Endothelial cell of umbilical vein (primary cell): ENCODE results near the gene ZNF560. TPM values are rescaled to one million over a fixed set of nuclear protein-coding genes. Genes with fewer than 3 reads are reported as not detected.
A peak's percentile ranks its signal among the peaks of the same experiment; 100 is the strongest.

Experiments used
- BruUV-seq: library from RNA; stranded (reverse); fragments of 400-500 nt; replicated peaks from 2 replicates; lab custom pipeline; 2021; lab: Mats Ljungman, UMichigan
- CTCF ChIA-PET: fragments of 300-600, 350-600 bp; sonication (Branson Sonifier 250); formaldehyde crosslinking; loops from one replicate; lab custom pipeline; 2021; ENCODE audit warnings: antibody characterized with exemption, inconsistent platforms; lab: Charles Lee
- POLR2A ChIA-PET: fragments of 300-600, 350-600 bp; sonication (Branson Sonifier 250); formaldehyde crosslinking; loops from one replicate; lab custom pipeline; 2021; ENCODE audit warnings: antibody characterized with exemption, inconsistent platforms; lab: Charles Lee
- DNase-seq: peaks from one replicate; pipeline ENCODE4 v3.0.0-alpha.2; 2011; ENCODE audit warnings: low read depth, low spot score
- FAIRE-seq: peaks from 2 replicates; lab custom pipeline; 2011; peaks lifted over from hg19 to GRCh38; lab: Jason Lieb, UNC
- H2AFZ ChIP-seq: 2 replicates; pipeline ENCODE4 v1.6.0; 2012; ENCODE audit warnings: low read depth, low read length, control low read depth, inconsistent platforms
- H3K27ac ChIP-seq: 2 replicates; pipeline ENCODE4 v1.5.1; 2011; ENCODE audit warnings: low read depth, mild to moderate bottlenecking, control low read depth, low read length, moderate library complexity; ENCODE audit not compliant: insufficient read depth
- H3K27me3 ChIP-seq, 2 experiments: 2 replicates each; pipeline versions ENCODE4 v1.6.0 to v1.6.1; 2011; ENCODE audit warnings: low read length in 2 of 2, mixed read lengths in 1 of 2; ENCODE audit not compliant: control insufficient read depth in 2 of 2, insufficient read depth in 2 of 2
- H3K36me3 ChIP-seq, 2 experiments: 2 replicates in 1 of 2; 3 replicates in 1 of 2; pipeline ENCODE4 v1.5.1; 2011; ENCODE audit warnings: low read length in 2 of 2, mild to moderate bottlenecking in 1 of 2, moderate library complexity in 1 of 2; ENCODE audit not compliant: control insufficient read depth in 2 of 2, insufficient read depth in 2 of 2; ENCODE audit errors: extremely low read depth in 1 of 2
- H3K4me1 ChIP-seq: 3 replicates; pipeline ENCODE4 v1.5.1; 2011; ENCODE audit warnings: mild to moderate bottlenecking, low read length; ENCODE audit not compliant: control insufficient read depth, insufficient read depth; ENCODE audit errors: extremely low read depth
- H3K4me2 ChIP-seq: 2 replicates; pipeline ENCODE4 v1.6.1; 2011; ENCODE audit warnings: low read length, control low read depth, mixed read lengths; ENCODE audit not compliant: insufficient read depth
- H3K4me3 ChIP-seq, 3 experiments: fragments of 200-600 bp in 1 of 3; sonication (generic), shearing (Covaris generic) in 1 of 3; replicated peaks in 1 of 3; 2 replicates each; pipeline ENCODE4 v1.5.1; 2011 to 2016; ENCODE audit warnings: control low read depth in 3 of 3, low read length in 3 of 3, mild to moderate bottlenecking in 2 of 3, inconsistent platforms in 1 of 3, low read depth in 1 of 3, moderate library complexity in 1 of 3; ENCODE audit not compliant: insufficient read depth in 1 of 3
- H3K79me2 ChIP-seq: 2 replicates; pipeline ENCODE4 v1.6.0; 2012; ENCODE audit warnings: low read length, inconsistent platforms; ENCODE audit not compliant: control insufficient read depth, insufficient read depth
- H3K9ac ChIP-seq: replicated peaks from 2 replicates; pipeline ENCODE3; 2011; ENCODE audit warnings: low read length, control low read depth; ENCODE audit not compliant: insufficient read depth; ENCODE audit errors: extremely low read depth
- H3K9me1 ChIP-seq: replicated peaks from 3 replicates; pipeline ENCODE4 v1.6.0; 2011; ENCODE audit warnings: mild to moderate bottlenecking, low read length; ENCODE audit not compliant: control insufficient read depth, insufficient read depth; ENCODE audit errors: extremely low read depth
- H3K9me3 ChIP-seq: replicated peaks from 2 replicates; pipeline ENCODE4 v1.5.1; 2012; ENCODE audit warnings: low read length, inconsistent platforms; ENCODE audit not compliant: control insufficient read depth, insufficient read depth
- H4K20me1 ChIP-seq: replicated peaks from 2 replicates; pipeline ENCODE3; 2011; ENCODE audit warnings: mild to moderate bottlenecking, low read length; ENCODE audit not compliant: control insufficient read depth, insufficient read depth; ENCODE audit errors: extremely low read depth
- EZH2 ChIP-seq: IDR thresholded peaks from 2 replicates; pipeline ENCODE4 v1.6.1; 2012; ENCODE audit warnings: borderline replicate concordance, low read depth, mild to moderate bottlenecking, moderate library complexity, low read length, inconsistent platforms; ENCODE audit not compliant: severe bottlenecking
- FOS ChIP-seq: IDR thresholded peaks from 2 replicates; pipeline ENCODE4 v1.6.1; 2011; ENCODE audit warnings: mild to moderate bottlenecking, low read length, moderate library complexity, borderline replicate concordance; ENCODE audit not compliant: insufficient read depth
- GATA2 ChIP-seq: IDR thresholded peaks from 2 replicates; pipeline ENCODE4 v1.7.0; 2011; ENCODE audit warnings: low read depth, mild to moderate bottlenecking, moderate library complexity, mixed read lengths, low read length; ENCODE audit not compliant: insufficient read length, insufficient read depth
- JUN ChIP-seq: IDR thresholded peaks from 2 replicates; pipeline ENCODE4 v1.6.1; 2011; ENCODE audit warnings: borderline replicate concordance, low read depth; ENCODE audit not compliant: insufficient read length, insufficient read depth
- MYC ChIP-seq: IDR thresholded peaks from one replicate; pipeline ENCODE4 v1.6.1; 2011; ENCODE audit warnings: mild to moderate bottlenecking, low read depth, low read length
- POLR2A ChIP-seq: IDR thresholded peaks from 2 replicates; pipeline ENCODE4 v1.6.1; 2012; ENCODE audit warnings: low read depth, mild to moderate bottlenecking, control low read depth, low read length
- POLR2AphosphoS5 ChIP-seq: IDR thresholded peaks from 2 replicates; pipeline ENCODE4 v1.6.1; 2012; ENCODE audit warnings: low read depth, mild to moderate bottlenecking, control low read depth, low read length, moderate library complexity; ENCODE audit not compliant: insufficient read depth
- dilution Hi-C: fragments of 300-500 bp; cut with MboI; formaldehyde crosslinking; loops from one replicate; pipeline ENCODE4 v1.15.0; 2019; ENCODE audit warnings: low sequenced_read_pairs; ENCODE audit not compliant: extremely low pct_ligation_motif_present
- intact Hi-C: fragments of 100-400 bp; cut with micrococcal nuclease; formaldehyde crosslinking; loops from one replicate; pipeline ENCODE4 v1.10.0; 2022
- polyA plus RNA-seq, 4 experiments: library from polyadenylated mRNA; depleted of rRNA in 3 of 4; stranded (reverse) in 3 of 4; unstranded in 1 of 4; fragments of >200 nt; gene quantifications; 2 replicates each; pipeline versions ENCODE4 v1.2.1 to v1.2.3, GENCODE V29; 2011 to 2012; ENCODE audit warnings: missing spikeins in 1 of 4
- total RNA-seq: library from RNA; stranded (reverse); gene quantifications from 2 replicates; pipeline ENCODE4 v1.2.3, GENCODE V29; 2021
- TF ChIP-seq, protein P1 (sequence below), 2 donors: IDR thresholded peaks; 1 replicate in 1 of 2; 2 replicates in 1 of 2; pipeline ENCODE4 v1.5.1; 2011; ENCODE audit warnings: low read length in 2 of 2, mild to moderate bottlenecking in 2 of 2, moderate library complexity in 2 of 2, control low read depth in 1 of 2, inconsistent platforms in 1 of 2, low read depth in 1 of 2; ENCODE audit not compliant: insufficient read depth in 1 of 2; ENCODE audit errors: extremely low read depth in 1 of 2
- TF ChIP-seq, protein P2 (sequence below): IDR thresholded peaks from 2 replicates; pipeline ENCODE4 v1.6.1; 2011; ENCODE audit not compliant: insufficient read depth, insufficient read length

The ZNF560 gene
- total and polyA plus RNA-seq, 2 donors (not counting 3 experiments of a cell fraction or from before 2014, with no cell fraction given) = 0.06 TPM; not detected in 1

DNA sequence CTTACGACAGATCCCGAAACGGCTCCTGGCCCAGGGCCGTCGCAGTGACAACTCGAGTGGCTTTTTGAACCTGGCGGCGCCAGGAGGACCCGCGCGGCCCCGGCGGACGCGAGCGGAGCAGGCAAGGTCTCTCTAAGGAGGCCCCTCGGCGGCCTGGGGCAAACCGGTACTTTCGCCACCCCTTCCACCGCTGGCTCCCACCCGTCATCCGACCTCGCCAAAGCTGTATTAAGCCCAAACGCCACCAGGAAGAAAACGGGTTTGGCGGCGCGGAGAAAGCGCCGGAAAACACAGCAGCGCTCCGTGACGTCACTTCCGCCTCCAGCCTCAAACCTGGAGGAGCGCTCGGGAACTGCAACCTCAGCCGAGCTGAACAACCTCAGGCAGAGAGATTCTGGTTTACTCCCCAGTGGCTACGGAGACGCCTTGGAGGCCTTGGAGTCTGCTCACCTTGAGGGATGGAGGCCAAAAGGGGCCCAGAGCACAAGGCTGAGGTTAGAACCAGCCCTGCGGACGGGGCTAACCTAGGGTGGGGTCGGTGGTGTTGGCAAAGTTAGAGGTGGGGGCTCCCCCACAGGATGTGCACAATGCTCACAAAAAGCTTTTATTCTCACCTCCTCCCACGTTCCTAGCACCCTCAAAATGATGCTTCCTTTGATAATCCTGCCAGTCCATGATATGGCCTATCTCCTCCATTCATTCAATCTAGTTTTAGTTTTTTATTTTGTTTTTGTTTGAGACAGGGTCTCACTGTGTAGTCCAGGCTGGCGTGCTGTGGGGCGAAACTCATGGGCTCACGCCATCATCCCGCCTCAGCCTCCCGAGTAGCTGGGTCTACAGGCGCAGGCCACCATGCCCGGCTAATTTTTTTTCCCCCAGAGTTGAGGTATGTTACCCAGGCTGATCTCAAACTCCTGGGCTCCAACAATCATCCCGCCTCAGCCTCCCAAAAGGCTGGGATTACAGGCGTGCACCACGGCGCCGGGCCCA lies 62.8 kb downstream of the ZNF560 start, which contains the start of gene ZNF266:
ZNF266 (minus strand) TSS at position 295 of the 990 bp plus-strand sequence. CDS start 15,484 bp downstream, outside the sequence.
- peaks cover 2% of the 10 kb centered on the region for H3K79me2 ChIP-seq
- H3K9me1 ChIP-seq = no peaks in the 10 kb centered on the region
- ChIA-PET POLR2A (no interaction called here), CTCF (interaction anchor here (0.5 to 2.1 kb wide), 6 partner anchors 20 to 231 kb away, joined by 3 to 8 read pairs (median 4); partner anchors contain the start of genes ZNF121 and ZNF699)
- intact Hi-C loops (loop anchor here (1.0 to 5.0 kb wide), 5 partner anchors 111 to 361 kb away; partner anchors contain the start of genes ZNF121, ZNF559, ZNF699 and ZNF846), dilution Hi-C loops (no loop called here)
- TSS peak; percentile 65 for BruUV-seq
- peak within 1 kb of the TSS; percentile 86 for H2AFZ ChIP-seq
- FAIRE-seq = peak; percentile 91
- H3K4me1 ChIP-seq = peaks cover 13% of the 10 kb centered on the region
- peak; percentile 90 for DNase-seq
- no peaks in the 10 kb centered on the region for H3K36me3 ChIP-seq
- no peaks in the 10 kb centered on the region for H4K20me1 ChIP-seq
- no peaks in the 10 kb centered on the region for H3K9me3 ChIP-seq
- peak within 1 kb of the TSS; percentile 80 for H3K4me2 ChIP-seq
- H3K27ac ChIP-seq = peak within 1 kb of the TSS; percentile 57
- H3K4me3 ChIP-seq = peak within 1 kb of the TSS; percentile 43 to 90 (median 82)
- H3K27me3 ChIP-seq = no peaks in the 10 kb centered on the region
- TF ChIP-seq EZH2 (no peak), JUN (peak; percentile 21), FOS (no peak), POLR2A (no peak), POLR2AphosphoS5 (peak; percentile 50), MYC (no peak), GATA2 (no peak)
- TF ChIP-seq, protein P1, sequence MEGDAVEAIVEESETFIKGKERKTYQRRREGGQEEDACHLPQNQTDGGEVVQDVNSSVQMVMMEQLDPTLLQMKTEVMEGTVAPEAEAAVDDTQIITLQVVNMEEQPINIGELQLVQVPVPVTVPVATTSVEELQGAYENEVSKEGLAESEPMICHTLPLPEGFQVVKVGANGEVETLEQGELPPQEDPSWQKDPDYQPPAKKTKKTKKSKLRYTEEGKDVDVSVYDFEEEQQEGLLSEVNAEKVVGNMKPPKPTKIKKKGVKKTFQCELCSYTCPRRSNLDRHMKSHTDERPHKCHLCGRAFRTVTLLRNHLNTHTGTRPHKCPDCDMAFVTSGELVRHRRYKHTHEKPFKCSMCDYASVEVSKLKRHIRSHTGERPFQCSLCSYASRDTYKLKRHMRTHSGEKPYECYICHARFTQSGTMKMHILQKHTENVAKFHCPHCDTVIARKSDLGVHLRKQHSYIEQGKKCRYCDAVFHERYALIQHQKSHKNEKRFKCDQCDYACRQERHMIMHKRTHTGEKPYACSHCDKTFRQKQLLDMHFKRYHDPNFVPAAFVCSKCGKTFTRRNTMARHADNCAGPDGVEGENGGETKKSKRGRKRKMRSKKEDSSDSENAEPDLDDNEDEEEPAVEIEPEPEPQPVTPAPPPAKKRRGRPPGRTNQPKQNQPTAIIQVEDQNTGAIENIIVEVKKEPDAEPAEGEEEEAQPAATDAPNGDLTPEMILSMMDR (IDR thresholded peaks at IDR 0.05; ENCODE audit: extremely low read depth in 1 of 2, insufficient read depth in 1 of 2, low read depth in 1 of 2, low read length in 2 of 2) = peak; percentile 57 to 81
- TF ChIP-seq, protein P2, sequence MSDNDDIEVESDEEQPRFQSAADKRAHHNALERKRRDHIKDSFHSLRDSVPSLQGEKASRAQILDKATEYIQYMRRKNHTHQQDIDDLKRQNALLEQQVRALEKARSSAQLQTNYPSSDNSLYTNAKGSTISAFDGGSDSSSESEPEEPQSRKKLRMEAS = no peak
- H3K9ac ChIP-seq = peak within 1 kb of the TSS; percentile 81
